AG09319 (cell line): ENCODE results near the gene NET1.

Experiments used
- DNase-seq: peaks from one replicate; pipeline ENCODE4 v3.0.0-alpha.2; 2010; ENCODE audit warnings: low read depth; ENCODE audit errors: extremely low read depth
- CTCF ChIP-seq: IDR thresholded peaks from 2 replicates; pipeline ENCODE4 v1.5.1; 2011; ENCODE audit warnings: low read depth, mild to moderate bottlenecking, inconsistent platforms, low read length, moderate library complexity

The NET1 gene

GRCh38 chr10:5450605-5451384, 38.4 kb downstream of the NET1 start:
- no peak for DNase-seq

GRCh38 chr10:5453749-5454489, 41.6 kb downstream of the NET1 start:
- DNase-seq = no peak
- TF ChIP-seq CTCF = no peak

More at GRCh38 chr10:5450605-5451384, 38.4 kb downstream of the NET1 start:
- TF ChIP-seq CTCF = no peak

DNA sequence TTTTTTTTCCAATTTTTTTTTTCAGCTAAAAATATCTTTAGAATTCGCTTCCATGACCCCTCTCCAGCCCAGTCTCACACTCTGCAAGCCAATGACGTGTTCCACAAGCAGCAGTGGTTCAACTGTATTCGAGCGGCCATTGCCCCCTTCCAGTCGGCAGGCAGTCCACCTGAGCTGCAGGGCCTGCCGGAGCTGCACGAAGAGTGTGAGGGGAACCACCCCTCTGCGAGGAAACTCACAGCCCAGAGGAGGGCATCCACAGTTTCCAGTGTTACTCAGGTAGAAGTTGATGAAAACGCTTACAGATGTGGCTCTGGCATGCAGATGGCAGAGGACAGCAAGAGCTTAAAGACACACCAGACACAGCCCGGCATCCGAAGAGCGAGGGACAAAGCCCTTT, 44.2 kb downstream of the NET1 start:
- no peak for DNase-seq
- TF ChIP-seq CTCF = no peak

DNA sequence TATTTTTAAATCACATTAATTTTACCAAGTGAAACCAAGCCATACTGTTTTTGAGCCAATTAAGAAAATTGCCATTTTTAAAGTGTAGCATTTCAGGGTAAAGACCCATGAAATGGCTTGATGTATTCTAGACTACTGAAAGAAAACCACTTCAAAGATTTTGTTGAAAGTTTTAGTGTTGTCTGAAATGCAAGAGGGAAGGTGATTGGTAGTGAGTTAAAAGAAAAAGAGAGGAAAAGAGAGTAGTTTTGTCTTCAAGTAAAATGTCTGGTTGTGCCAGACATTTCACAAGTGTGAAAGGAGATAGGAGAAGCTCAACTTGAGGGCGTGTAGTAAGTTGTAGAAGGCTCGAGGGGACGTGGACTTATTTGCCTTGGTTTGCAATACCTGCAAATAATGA, 45.4 kb downstream of the NET1 start:
- DNase-seq = no peak
- no peak for TF ChIP-seq CTCF

DNA sequence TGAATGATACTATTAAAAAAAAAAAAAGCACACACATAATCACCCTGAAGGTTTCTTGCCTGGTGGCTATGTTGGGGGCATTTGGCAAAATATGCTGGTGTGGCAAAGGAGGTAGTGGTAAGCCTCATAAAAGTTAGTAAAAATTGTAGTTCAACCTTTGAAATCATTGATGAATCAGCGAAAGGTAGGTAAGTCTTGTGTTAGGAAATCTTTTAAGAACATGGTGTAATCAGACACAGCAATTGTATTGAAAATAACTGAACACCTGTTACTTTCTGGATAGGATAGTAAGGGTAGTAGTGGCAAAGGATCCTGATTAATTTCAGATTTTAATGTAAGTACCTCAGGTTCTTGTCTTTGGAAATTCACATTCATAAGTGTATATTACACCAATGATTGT, 46.1 kb downstream of the NET1 start:
- no peak for DNase-seq
- no peak for TF ChIP-seq CTCF

GRCh38 chr10:5458949-5459747, 46.8 kb downstream of the NET1 start:
- no peak for TF ChIP-seq CTCF
- DNase-seq = no peak
